PC-3 (cell line): ENCODE data around the gene LTBP3. TPM values are rescaled to one million over a fixed set of nuclear protein-coding genes. Genes with fewer than 3 reads are reported as not detected.
"Not testable (repeated sequence)": the region's sequence is repeated elsewhere in the genome, so short reads cannot be mapped to it uniquely, and the experiment has no call there.

Experiments used
- ATAC-seq: fragments of 200-7000 bp; cut with Tn5 transposase; 2 replicates; pipeline ENCODE4 v1.9.1; 2020; ENCODE audit warnings: mild to moderate bottlenecking, moderate library complexity
- BruUV-seq: library from RNA; stranded (reverse); fragments of 400-500 nt; replicated peaks from 2 replicates; lab custom pipeline; 2021; lab: Mats Ljungman, UMichigan
- CTCF ChIA-PET: fragments of 300-600 bp; sonication (Branson Sonifier 250); formaldehyde crosslinking; loops from one replicate; lab custom pipeline; 2022; ENCODE audit warnings: antibody characterized with exemption; lab: Charles Lee
- POLR2A ChIA-PET: fragments of 300-600 bp; sonication (Branson Sonifier 250); formaldehyde crosslinking; loops from one replicate; lab custom pipeline; 2022; ENCODE audit warnings: antibody characterized with exemption; ENCODE audit not compliant: unreplicated experiment; lab: Charles Lee
- DNase-seq: peaks from one replicate; pipeline ENCODE4 v3.0.0-alpha.2; 2015
- H2AFZ ChIP-seq: fragments of 300-600 bp; sonication (generic); 2 replicates; pipeline ENCODE4 v1.6.0; 2016; ENCODE audit warnings: antibody characterized with exemption, low read length
- H3F3A ChIP-seq: fragments of 300-600 bp; sonication (generic); one replicate; pipeline ENCODE4 v1.6.0; 2017; ENCODE audit warnings: antibody characterized with exemption, low read length, control low read depth, mild to moderate bottlenecking; ENCODE audit not compliant: unreplicated experiment
- H3K27ac ChIP-seq: fragments of 300-600 bp; sonication (generic); 2 replicates; pipeline ENCODE4 v1.5.1; 2016; ENCODE audit warnings: mild to moderate bottlenecking, low read length
- H3K27me3 ChIP-seq: fragments of 300-600 bp; sonication (generic); 2 replicates; pipeline ENCODE4 v1.6.1; 2016; ENCODE audit warnings: low read length, mixed read lengths
- H3K36me3 ChIP-seq: fragments of 300-600 bp; sonication (generic); 2 replicates; pipeline ENCODE4 v1.6.1; 2016; ENCODE audit warnings: low read depth, mixed run types, low read length, mixed read lengths
- H3K4me1 ChIP-seq: fragments of 300-600 bp; sonication (generic); 2 replicates; pipeline ENCODE4 v1.5.1; 2016; ENCODE audit warnings: low read length; ENCODE audit not compliant: insufficient read depth
- H3K4me2 ChIP-seq: fragments of 300-600 bp; sonication (generic); 2 replicates; pipeline ENCODE4 v1.6.0; 2016; ENCODE audit warnings: low read length
- H3K4me3 ChIP-seq: fragments of 300-600 bp; sonication (generic); 2 replicates; pipeline ENCODE4 v1.5.1; 2016; ENCODE audit warnings: mild to moderate bottlenecking, low read length, mixed read lengths
- H3K79me2 ChIP-seq: fragments of 300-600 bp; sonication (generic); 2 replicates; pipeline ENCODE4 v1.6.1; 2017; ENCODE audit warnings: low read length, mixed read lengths
- H3K9ac ChIP-seq: fragments of 300-600 bp; sonication (generic); 2 replicates; pipeline ENCODE4 v1.6.0; 2016; ENCODE audit warnings: mild to moderate bottlenecking, low read length
- H3K9me2 ChIP-seq: fragments of 300-600 bp; sonication (generic); replicated peaks from 2 replicates; pipeline ENCODE4 v1.6.1; 2016; ENCODE audit warnings: mixed run types, low read length, mixed read lengths
- H3K9me3 ChIP-seq: fragments of 300-600 bp; sonication (generic); 2 replicates; pipeline ENCODE4 v1.6.1; 2016; ENCODE audit warnings: low read length, mixed read lengths
- H4K20me1 ChIP-seq: fragments of 300-600 bp; sonication (generic); 2 replicates; pipeline ENCODE4 v1.6.1; 2016; ENCODE audit warnings: low read length, mixed read lengths
- CTCF ChIP-seq: fragments of 300-600 bp; sonication (generic); conservative IDR thresholded peaks from 2 replicates; pipeline ENCODE4 v1.5.1; 2017; ENCODE audit warnings: antibody characterized with exemption, low read depth, mild to moderate bottlenecking, low read length
- EZH2 ChIP-seq: fragments of 300-600 bp; sonication (generic); IDR thresholded peaks from one replicate; pipeline ENCODE4 v1.6.1; 2017; ENCODE audit warnings: antibody characterized with exemption, mild to moderate bottlenecking, low read length; ENCODE audit not compliant: unreplicated experiment
- EZH2phosphoT487 ChIP-seq: fragments of 300-600 bp; sonication (generic); IDR thresholded peaks from 2 replicates; pipeline ENCODE4 v1.6.1; 2018; ENCODE audit warnings: mild to moderate bottlenecking, antibody characterized with exemption, low read length, borderline replicate concordance
- intact Hi-C: fragments of 100-400 bp; cut with micrococcal nuclease; formaldehyde crosslinking; loops from 2 replicates; pipeline ENCODE4 v1.9.0; 2023
- total RNA-seq: library from RNA; depleted of rRNA; stranded (reverse); fragments of >200 nt; gene quantifications from 2 replicates; pipeline ENCODE4 v1.2.3, GENCODE V29; 2014

The LTBP3 gene
- total RNA-seq, 1 experiment from 2014 or later = 197 TPM

- no peak for TF ChIP-seq EZH2
- TF ChIP-seq EZH2phosphoT487 = no peak
- no peak for TF ChIP-seq CTCF
- H3K9ac ChIP-seq = peak within 1 kb of the TSS; percentile 99
- peaks cover 3% of the 10 kb centered on the region for H3F3A ChIP-seq
- ChIA-PET POLR2A (interaction anchor here (0.5 to 0.9 kb wide), 3 partner anchors 21 to 263 kb away, joined by 3 to 7 read pairs (median 6); partner anchors contain the start of gene POLA2), CTCF (interaction anchor here (0.6 to 1.0 kb wide), 4 partner anchors 35 to 109 kb away, joined by 3 to 12 read pairs (median 6); partner anchors contain the start of gene FAM89B)
- no peaks in the 10 kb centered on the region for H3K9me2 ChIP-seq
- H3K36me3 ChIP-seq = peaks cover 10% of the 10 kb centered on the region; the same call in 1 of the 2 replicates
- H3K27ac ChIP-seq = peak within 1 kb of the TSS; percentile 52
- H3K27me3 ChIP-seq = no peaks in the 10 kb centered on the region
- peaks cover 11% of the 10 kb centered on the region for H3K4me1 ChIP-seq
- H4K20me1 ChIP-seq = no peaks in the 10 kb centered on the region
- H2AFZ ChIP-seq = peak within 1 kb of the TSS; percentile 84
- intact Hi-C loops = no loop called here
- peaks cover 21% of the 10 kb centered on the region for H3K79me2 ChIP-seq
- ATAC-seq (peak; percentile 90), DNase-seq (peak; percentile 70)
- H3K4me2 ChIP-seq = peak within 1 kb of the TSS; percentile 98
- H3K9me3 ChIP-seq = no peaks in the 10 kb centered on the region
- peak within 1 kb of the TSS; percentile 99 for H3K4me3 ChIP-seq
- BruUV-seq = no TSS peak
These were observed 33.2 kb downstream of the LTBP3 start, which contains the start of gene SCYL1 for GRCh38 chr11:65524741-65525545. TSS of gene SCYL1 (plus strand) at chr11:65525083. CDS start at chr11:65525154, 71 bp downstream.

- no peaks in the 10 kb centered on the region for H4K20me1 ChIP-seq
- BruUV-seq = no TSS peak
- H3K4me3 ChIP-seq = peak overlapping the region; percentile 32; the same call in 1 of the 2 replicates
- TF ChIP-seq CTCF = no peak
- no peak for TF ChIP-seq EZH2phosphoT487
- TF ChIP-seq EZH2 = no peak
- peaks cover 21% of the 10 kb centered on the region for H3K79me2 ChIP-seq
- no peak overlapping the region for H3K27ac ChIP-seq
- H3K9ac ChIP-seq = no peak overlapping the region
- POLR2A ChIA-PET = interaction anchor here (0.9 kb wide), 1 partner anchor 22 kb away, joined by 7 read pairs; no protein-coding TSS in a partner anchor
- peak overlapping the region; percentile 54; the same call in 1 of the 2 replicates for H3K4me2 ChIP-seq
- peak overlapping the region; percentile 46; the same call in 1 of the 2 replicates for H2AFZ ChIP-seq
- no peaks in the 10 kb centered on the region for H3K9me2 ChIP-seq
- peaks cover 10% of the 10 kb centered on the region; the same call in 1 of the 2 replicates for H3K36me3 ChIP-seq
- H3F3A ChIP-seq = peaks cover 3% of the 10 kb centered on the region
- intact Hi-C loops = no loop called here
- no peaks in the 10 kb centered on the region for H3K27me3 ChIP-seq
- peaks cover 11% of the 10 kb centered on the region for H3K4me1 ChIP-seq
- CTCF ChIA-PET = interaction anchor here (0.9 to 1.0 kb wide), 2 partner anchors 64 to 108 kb away, joined by 5 to 6 read pairs; no protein-coding TSS in a partner anchor
- no peaks in the 10 kb centered on the region for H3K9me3 ChIP-seq
- ATAC-seq (peak; percentile 3; the same call in 1 of the 2 replicates), DNase-seq (no peak)
These were observed 34.0 kb downstream of the LTBP3 start for GRCh38 chr11:65524014-65524740.

- H3K9ac ChIP-seq, DNase-seq, H3K4me3 ChIP-seq, H3F3A ChIP-seq, CTCF ChIA-PET, H3K9me3 ChIP-seq, H3K27ac ChIP-seq, H2AFZ ChIP-seq, BruUV-seq, ATAC-seq, H3K27me3 ChIP-seq, H4K20me1 ChIP-seq, intact Hi-C loops, H3K4me2 ChIP-seq, POLR2A ChIA-PET, H3K9me2 ChIP-seq: not testable (repeated sequence)
- peaks cover 11% of the 10 kb centered on the region for H3K4me1 ChIP-seq
- peaks cover 21% of the 10 kb centered on the region for H3K79me2 ChIP-seq
- peaks cover 10% of the 10 kb centered on the region; the same call in 1 of the 2 replicates for H3K36me3 ChIP-seq
These were observed 34.6 kb downstream of the LTBP3 start for GRCh38 chr11:65523631-65523968.

GRCh38 chr11:65522718-65523630, 35.2 kb downstream of the LTBP3 start:
- H3K9me3 ChIP-seq, H3K4me2 ChIP-seq, H4K20me1 ChIP-seq, H3K27me3 ChIP-seq, DNase-seq, ATAC-seq, BruUV-seq, intact Hi-C loops, H3K4me3 ChIP-seq, H3K9ac ChIP-seq, H2AFZ ChIP-seq, H3F3A ChIP-seq, H3K9me2 ChIP-seq, POLR2A ChIA-PET, H3K27ac ChIP-seq, CTCF ChIA-PET: not testable (repeated sequence)
- peaks cover 21% of the 10 kb centered on the region for H3K79me2 ChIP-seq
- H3K36me3 ChIP-seq = peaks cover 10% of the 10 kb centered on the region; the same call in 1 of the 2 replicates
- H3K4me1 ChIP-seq = peaks cover 11% of the 10 kb centered on the region
